Natural killer cell (primary cell): ENCODE data around the gene F8A2. TPM values are rescaled to one million over a fixed set of nuclear protein-coding genes. Genes with fewer than 3 reads are reported as not detected.
"Not testable (repeated sequence)": the region's sequence is repeated elsewhere in the genome, so short reads cannot be mapped to it uniquely, and the experiment has no call there.

Experiments used
- ATAC-seq, 3 donors: fragments of 150-1000 bp in 2 of 3; fragments of 200-7000 bp in 1 of 3; cut with Tn5 transposase; 1 replicate in 1 of 3; 2 replicates in 2 of 3; pipeline ENCODE4 v1.10.0; 2021; ENCODE audit warnings: mild to moderate bottlenecking in 2 of 3, moderate library complexity in 2 of 3
- DNase-seq, 2 donors: peaks; one replicate each; pipeline versions ENCODE4 v3.0.0 to v3.0.0-alpha.2; 2013 to 2021; ENCODE audit warnings: mixed read lengths in 1 of 2
- H3K27ac ChIP-seq: one replicate; pipeline ENCODE4 v1.5.1; 2013; ENCODE audit warnings: mild to moderate bottlenecking, low read length
- H3K27me3 ChIP-seq: one replicate; pipeline ENCODE4 v1.6.1; 2013; ENCODE audit warnings: low read length; ENCODE audit not compliant: control insufficient read depth, insufficient read depth
- H3K36me3 ChIP-seq: one replicate; pipeline ENCODE4 v1.6.1; 2013; ENCODE audit warnings: low read length; ENCODE audit not compliant: control insufficient read depth, insufficient read depth
- H3K4me1 ChIP-seq: one replicate; pipeline ENCODE4 v1.6.1; 2013; ENCODE audit warnings: low read length; ENCODE audit not compliant: control insufficient read depth, insufficient read depth
- H3K4me3 ChIP-seq: one replicate; pipeline ENCODE4 v1.5.1; 2013; ENCODE audit warnings: low read length
- H3K9me3 ChIP-seq: one replicate; pipeline ENCODE4 v1.6.1; 2013; ENCODE audit warnings: low read length; ENCODE audit not compliant: control insufficient read depth, insufficient read depth
- H3K27ac Mint-ChIP-seq, 2 donors: one replicate each; pipeline ENCODE4 v1.8.0; 2022; ENCODE audit warnings: mild to moderate bottlenecking in 2 of 2, mixed read lengths in 2 of 2, moderate library complexity in 1 of 2
- H3K27me3 Mint-ChIP-seq, 2 donors: one replicate each; pipeline ENCODE4 v1.8.0; 2022; ENCODE audit warnings: low read depth in 2 of 2, mixed read lengths in 2 of 2
- H3K36me3 Mint-ChIP-seq: one replicate; pipeline ENCODE4 v1.8.0; 2022; ENCODE audit warnings: mixed read lengths
- H3K4me1 Mint-ChIP-seq, 2 donors: one replicate each; pipeline ENCODE4 v1.8.0; 2022; ENCODE audit warnings: mixed read lengths in 2 of 2
- H3K4me3 Mint-ChIP-seq: one replicate; pipeline ENCODE4 v1.8.0; 2022; ENCODE audit warnings: mild to moderate bottlenecking, moderate library complexity, mixed read lengths
- H3K9me3 Mint-ChIP-seq, 2 donors: one replicate each; pipeline ENCODE4 v1.8.0; 2022; ENCODE audit warnings: mixed read lengths in 2 of 2
- CTCF ChIP-seq: fragments of 200-600 bp; IDR thresholded peaks from one replicate; pipeline ENCODE4 v1.8.0; 2022; ENCODE audit warnings: antibody characterized with exemption
- WGBS: methylation state at CpG from one replicate; pipeline ENCODE4 v1.1.7; 2013; ENCODE audit warnings: missing lambda C conversion rate; ENCODE audit not compliant: insufficient coverage; 5-methylcytosine and 5-hydroxymethylcytosine counted together
- intact Hi-C: fragments of 100-400 bp; cut with micrococcal nuclease; formaldehyde crosslinking; loops from one replicate; pipeline ENCODE4 v1.14.2; 2022
- total RNA-seq, 4 donors: library from RNA; stranded (reverse); fragments of 120-200 nt in 1 of 4; gene quantifications; one replicate each; pipeline versions ENCODE4 v1.2.3 to v1.2.4, GENCODE V29; 2013 to 2022

The F8A2 gene
- total RNA-seq, 3 donors from 2014 or later (not counting 1 experiment from before 2014, with no cell fraction given) = not detected

GRCh38 chrX:155363712-155364111, 18.2 kb upstream of the F8A2 start:
- DNase-seq, H3K4me3 ChIP-seq: not testable (repeated sequence)
- no CpG with 5 or more reads among the region's 7 CpGs for WGBS

GRCh38 chrX:155373777-155374458, 8.0 kb upstream of the F8A2 start:
- H3K27ac ChIP-seq, H3K36me3 Mint-ChIP-seq, intact Hi-C loops, DNase-seq, H3K4me3 Mint-ChIP-seq, H3K9me3 ChIP-seq, H3K27ac Mint-ChIP-seq, H3K27me3 Mint-ChIP-seq, H3K4me1 Mint-ChIP-seq, H3K36me3 ChIP-seq, H3K27me3 ChIP-seq, H3K4me3 ChIP-seq, H3K9me3 Mint-ChIP-seq, H3K4me1 ChIP-seq: not testable (repeated sequence)
- ATAC-seq = peak in 1 of 3 donors; percentile 24
- no CpG with 5 or more reads among the region's 9 CpGs for WGBS

More at GRCh38 chrX:155363712-155364111, 18.2 kb upstream of the F8A2 start:
- H3K4me3 Mint-ChIP-seq, H3K27me3 Mint-ChIP-seq, ATAC-seq, H3K4me1 Mint-ChIP-seq, H3K4me1 ChIP-seq, H3K9me3 Mint-ChIP-seq, H3K27ac ChIP-seq, H3K9me3 ChIP-seq, H3K36me3 ChIP-seq, intact Hi-C loops, H3K27me3 ChIP-seq, H3K36me3 Mint-ChIP-seq, H3K27ac Mint-ChIP-seq: not testable (repeated sequence)

GRCh38 chrX:155379802-155380201, 2.1 kb upstream of the F8A2 start:
- H3K4me3 ChIP-seq, ATAC-seq, H3K36me3 Mint-ChIP-seq, DNase-seq, H3K36me3 ChIP-seq, H3K27me3 Mint-ChIP-seq, H3K9me3 ChIP-seq, H3K4me3 Mint-ChIP-seq, H3K4me1 ChIP-seq, H3K9me3 Mint-ChIP-seq, H3K4me1 Mint-ChIP-seq, H3K27ac ChIP-seq, H3K27ac Mint-ChIP-seq, H3K27me3 ChIP-seq, intact Hi-C loops: not testable (repeated sequence)
- WGBS = no CpG with 5 or more reads among the region's 7 CpGs

- H3K27ac Mint-ChIP-seq, H3K27me3 Mint-ChIP-seq, H3K27me3 ChIP-seq, H3K4me1 Mint-ChIP-seq, H3K9me3 Mint-ChIP-seq, H3K4me3 Mint-ChIP-seq, H3K36me3 ChIP-seq, H3K9me3 ChIP-seq, H3K27ac ChIP-seq, H3K4me1 ChIP-seq, intact Hi-C loops, H3K36me3 Mint-ChIP-seq, DNase-seq, H3K4me3 ChIP-seq: not testable (repeated sequence)
- WGBS = no CpG with 5 or more reads among the region's 64 CpGs
- ATAC-seq = peak; percentile 49 to 64 (median 60)
These were observed 653 bp downstream of the F8A2 start for GRCh38 chrX:155382529-155382967.

- Histone ChIP-seq H3K4me3 (no peak overlapping the region), H3K27ac (no peak overlapping the region), H3K27me3 (no peaks in the 10 kb centered on the region), H3K4me1 (no peaks in the 10 kb centered on the region), H3K36me3 (no peaks in the 10 kb centered on the region), H3K9me3 (peaks cover 3% of the 10 kb centered on the region)
- ATAC-seq (no peak), DNase-seq (no peak)
- H3K27me3 Mint-ChIP-seq = no peaks in the 10 kb centered on the region
- intact Hi-C loops = no loop called here
- H3K4me3 Mint-ChIP-seq = no peak overlapping the region
- H3K4me1 Mint-ChIP-seq = peaks cover 8 to 19% of the 10 kb centered on the region in 2 donors
- no peak overlapping the region for H3K27ac Mint-ChIP-seq
- WGBS = 97% methylated on average over 8 of the region's 8 CpGs
- no peak for TF ChIP-seq CTCF
- no peaks in the 10 kb centered on the region for H3K9me3 Mint-ChIP-seq
- H3K36me3 Mint-ChIP-seq = peaks cover 11% of the 10 kb centered on the region
These were observed 7.7 kb downstream of the F8A2 start for GRCh38 chrX:155389634-155390033.

- H3K27ac Mint-ChIP-seq, ATAC-seq, H3K27me3 ChIP-seq, H3K4me3 ChIP-seq, H3K4me3 Mint-ChIP-seq, H3K27ac ChIP-seq, H3K9me3 Mint-ChIP-seq, intact Hi-C loops, H3K9me3 ChIP-seq, H3K36me3 ChIP-seq, H3K27me3 Mint-ChIP-seq, H3K4me1 ChIP-seq: not testable (repeated sequence)
- 72% methylated on average over 7 of the region's 7 CpGs for WGBS
- peaks cover 0 to 12% of the 10 kb centered on the region in 2 donors for H3K4me1 Mint-ChIP-seq
- peaks cover 11% of the 10 kb centered on the region for H3K36me3 Mint-ChIP-seq
- peak in 1 of 2 donors; percentile 20 for DNase-seq
These were observed 12.9 kb downstream of the F8A2 start for GRCh38 chrX:155394747-155395276.
